Adrenal gland (tissue), 5 donors: ENCODE results near the gene SEPHS1.

Experiments used
- POLR2A ChIP-seq, 2 donors: fragments of 450-650 bp; IDR thresholded peaks; one replicate each; pipeline ENCODE4 v1.6.1; 2017; ENCODE audit warnings: antibody characterized with exemption in 2 of 2, mild to moderate bottlenecking in 2 of 2, moderate library complexity in 1 of 2
- TF ChIP-seq, protein P1 (sequence below), 6 experiments: fragments of 450-650 bp in 4 of 6; fragments of 200-600 bp in 2 of 6; sonication (generic) in 1 of 6; IDR thresholded peaks; 1 replicate in 5 of 6; 2 replicates in 1 of 6; pipeline versions ENCODE4 v1.5.1 to v1.8.0; 2016 to 2021; ENCODE audit warnings: antibody characterized with exemption in 6 of 6, mild to moderate bottlenecking in 2 of 6, moderate library complexity in 1 of 6
- donor health status: DM: no; HTN: no; CAD: no.

DNA sequence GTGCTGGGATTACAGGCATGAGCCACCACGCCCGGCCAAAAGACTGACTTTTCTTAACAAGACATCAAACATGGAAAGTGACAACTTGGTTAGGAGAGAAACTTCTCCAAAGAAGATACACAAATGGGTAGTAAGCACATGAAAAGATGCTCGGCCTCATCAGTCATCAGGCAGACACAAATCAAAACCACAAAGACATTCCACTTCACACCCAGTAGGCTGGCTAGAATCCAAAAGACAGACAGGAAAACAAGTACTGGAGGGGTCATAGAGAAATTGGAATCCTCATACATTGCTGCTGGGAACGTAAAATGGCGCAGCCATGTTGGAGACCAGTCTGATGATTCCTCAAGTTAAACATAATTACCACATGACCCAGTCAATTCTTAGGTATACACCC, 16.4 kb downstream of the SEPHS1 start:
- TF ChIP-seq, protein P1, sequence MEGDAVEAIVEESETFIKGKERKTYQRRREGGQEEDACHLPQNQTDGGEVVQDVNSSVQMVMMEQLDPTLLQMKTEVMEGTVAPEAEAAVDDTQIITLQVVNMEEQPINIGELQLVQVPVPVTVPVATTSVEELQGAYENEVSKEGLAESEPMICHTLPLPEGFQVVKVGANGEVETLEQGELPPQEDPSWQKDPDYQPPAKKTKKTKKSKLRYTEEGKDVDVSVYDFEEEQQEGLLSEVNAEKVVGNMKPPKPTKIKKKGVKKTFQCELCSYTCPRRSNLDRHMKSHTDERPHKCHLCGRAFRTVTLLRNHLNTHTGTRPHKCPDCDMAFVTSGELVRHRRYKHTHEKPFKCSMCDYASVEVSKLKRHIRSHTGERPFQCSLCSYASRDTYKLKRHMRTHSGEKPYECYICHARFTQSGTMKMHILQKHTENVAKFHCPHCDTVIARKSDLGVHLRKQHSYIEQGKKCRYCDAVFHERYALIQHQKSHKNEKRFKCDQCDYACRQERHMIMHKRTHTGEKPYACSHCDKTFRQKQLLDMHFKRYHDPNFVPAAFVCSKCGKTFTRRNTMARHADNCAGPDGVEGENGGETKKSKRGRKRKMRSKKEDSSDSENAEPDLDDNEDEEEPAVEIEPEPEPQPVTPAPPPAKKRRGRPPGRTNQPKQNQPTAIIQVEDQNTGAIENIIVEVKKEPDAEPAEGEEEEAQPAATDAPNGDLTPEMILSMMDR (IDR thresholded peaks at IDR 0.05) = no peak
- TF ChIP-seq POLR2A (IDR thresholded peaks at IDR 0.05) = no peak
